GDM1 (cell line): ENCODE results near the gene AFDN.

ENCODE experiments used
- DNase-seq: peaks from one replicate; lab custom pipeline; 2025; lab: John Stamatoyannopoulos, UW

AFDN gene, protein sequence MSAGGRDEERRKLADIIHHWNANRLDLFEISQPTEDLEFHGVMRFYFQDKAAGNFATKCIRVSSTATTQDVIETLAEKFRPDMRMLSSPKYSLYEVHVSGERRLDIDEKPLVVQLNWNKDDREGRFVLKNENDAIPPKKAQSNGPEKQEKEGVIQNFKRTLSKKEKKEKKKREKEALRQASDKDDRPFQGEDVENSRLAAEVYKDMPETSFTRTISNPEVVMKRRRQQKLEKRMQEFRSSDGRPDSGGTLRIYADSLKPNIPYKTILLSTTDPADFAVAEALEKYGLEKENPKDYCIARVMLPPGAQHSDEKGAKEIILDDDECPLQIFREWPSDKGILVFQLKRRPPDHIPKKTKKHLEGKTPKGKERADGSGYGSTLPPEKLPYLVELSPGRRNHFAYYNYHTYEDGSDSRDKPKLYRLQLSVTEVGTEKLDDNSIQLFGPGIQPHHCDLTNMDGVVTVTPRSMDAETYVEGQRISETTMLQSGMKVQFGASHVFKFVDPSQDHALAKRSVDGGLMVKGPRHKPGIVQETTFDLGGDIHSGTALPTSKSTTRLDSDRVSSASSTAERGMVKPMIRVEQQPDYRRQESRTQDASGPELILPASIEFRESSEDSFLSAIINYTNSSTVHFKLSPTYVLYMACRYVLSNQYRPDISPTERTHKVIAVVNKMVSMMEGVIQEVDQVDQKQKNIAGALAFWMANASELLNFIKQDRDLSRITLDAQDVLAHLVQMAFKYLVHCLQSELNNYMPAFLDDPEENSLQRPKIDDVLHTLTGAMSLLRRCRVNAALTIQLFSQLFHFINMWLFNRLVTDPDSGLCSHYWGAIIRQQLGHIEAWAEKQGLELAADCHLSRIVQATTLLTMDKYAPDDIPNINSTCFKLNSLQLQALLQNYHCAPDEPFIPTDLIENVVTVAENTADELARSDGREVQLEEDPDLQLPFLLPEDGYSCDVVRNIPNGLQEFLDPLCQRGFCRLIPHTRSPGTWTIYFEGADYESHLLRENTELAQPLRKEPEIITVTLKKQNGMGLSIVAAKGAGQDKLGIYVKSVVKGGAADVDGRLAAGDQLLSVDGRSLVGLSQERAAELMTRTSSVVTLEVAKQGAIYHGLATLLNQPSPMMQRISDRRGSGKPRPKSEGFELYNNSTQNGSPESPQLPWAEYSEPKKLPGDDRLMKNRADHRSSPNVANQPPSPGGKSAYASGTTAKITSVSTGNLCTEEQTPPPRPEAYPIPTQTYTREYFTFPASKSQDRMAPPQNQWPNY (N-terminal part only)

DNA sequence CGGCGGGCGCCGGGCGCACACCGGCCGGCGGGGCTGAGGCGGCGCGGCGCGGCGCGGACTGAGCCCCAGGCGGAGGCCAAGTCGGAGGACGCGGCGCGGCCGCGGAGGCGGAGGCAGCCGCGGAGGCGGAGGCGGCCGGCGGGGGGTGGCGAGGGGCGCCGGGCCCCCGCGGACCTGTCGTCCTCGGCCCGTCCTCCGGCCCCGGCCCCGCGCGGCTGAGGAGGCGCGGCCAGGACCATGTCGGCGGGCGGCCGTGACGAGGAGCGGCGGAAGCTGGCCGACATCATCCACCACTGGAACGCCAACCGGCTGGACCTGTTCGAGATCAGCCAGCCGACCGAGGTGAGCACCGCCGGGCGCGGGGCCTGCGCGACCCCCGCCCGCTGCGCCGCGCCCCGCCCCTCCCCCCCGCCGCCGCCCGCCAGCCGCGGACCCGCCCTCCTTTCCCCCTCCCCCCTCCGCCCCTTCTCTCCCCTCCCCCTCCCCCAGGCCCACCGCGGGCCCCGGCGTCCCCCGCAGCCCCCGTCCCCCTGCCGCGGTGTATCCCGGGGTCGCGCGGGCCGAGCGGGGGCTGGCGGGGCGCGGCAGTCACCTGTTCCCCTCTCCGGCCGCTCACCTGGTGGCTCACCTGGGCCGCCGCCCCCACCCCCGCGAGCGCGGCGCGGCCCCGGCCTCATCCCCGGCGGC is at the start of gene AFDN:
Gene AFDN (plus strand): TSS at position 16 of the 687 bp plus-strand sequence. CDS start 222 bp downstream, at position 238.
- DNase-seq, result no peak

- DNase-seq, result no peak
Observed at GRCh38 chr6:167778497-167779128, 48.1 kb upstream of the AFDN start.

- DNase-seq, result no peak
Observed at GRCh38 chr6:167779129-167779992, 47.4 kb upstream of the AFDN start.

DNA sequence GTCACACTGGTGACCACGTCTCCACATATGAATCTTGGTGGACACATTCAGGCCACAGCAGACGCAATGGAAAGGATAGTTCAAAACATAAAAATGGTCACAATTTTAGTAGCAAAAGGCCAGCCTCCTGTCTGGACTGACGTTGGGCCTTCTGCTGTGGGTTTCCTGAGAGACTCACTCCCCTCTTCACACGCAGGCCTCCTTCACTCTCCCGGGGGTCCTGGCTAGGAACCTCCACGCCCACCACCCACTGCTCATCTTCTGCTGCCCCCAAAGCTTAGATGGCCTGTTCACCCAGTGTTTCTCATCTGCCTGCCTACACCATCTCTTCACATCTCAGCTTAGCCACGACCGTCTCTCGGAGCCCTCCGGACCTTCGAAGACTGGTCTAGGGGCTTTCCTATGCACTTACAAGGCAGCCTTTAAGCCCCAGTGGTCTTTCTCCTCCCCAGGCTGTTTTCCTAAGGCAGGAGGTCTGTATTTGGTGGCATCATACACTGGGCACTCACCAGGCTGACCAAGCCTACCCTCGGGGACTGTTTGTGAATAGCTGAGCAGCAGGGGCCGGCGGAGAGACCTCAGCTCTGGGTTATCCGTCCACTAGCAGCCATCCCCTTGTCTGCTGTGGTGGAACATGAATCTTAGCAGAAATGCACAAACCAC is 46.6 kb upstream of the AFDN start:
- no peak for DNase-seq

GRCh38 chr6:167781066-167781767 is 45.5 kb upstream of the AFDN start:
- DNase-seq, result no peak

- no peak for DNase-seq
Observed at GRCh38 chr6:167781868-167782267, 44.8 kb upstream of the AFDN start.

GRCh38 chr6:167782698-167783517 is 43.8 kb upstream of the AFDN start:
- no peak for DNase-seq

DNA sequence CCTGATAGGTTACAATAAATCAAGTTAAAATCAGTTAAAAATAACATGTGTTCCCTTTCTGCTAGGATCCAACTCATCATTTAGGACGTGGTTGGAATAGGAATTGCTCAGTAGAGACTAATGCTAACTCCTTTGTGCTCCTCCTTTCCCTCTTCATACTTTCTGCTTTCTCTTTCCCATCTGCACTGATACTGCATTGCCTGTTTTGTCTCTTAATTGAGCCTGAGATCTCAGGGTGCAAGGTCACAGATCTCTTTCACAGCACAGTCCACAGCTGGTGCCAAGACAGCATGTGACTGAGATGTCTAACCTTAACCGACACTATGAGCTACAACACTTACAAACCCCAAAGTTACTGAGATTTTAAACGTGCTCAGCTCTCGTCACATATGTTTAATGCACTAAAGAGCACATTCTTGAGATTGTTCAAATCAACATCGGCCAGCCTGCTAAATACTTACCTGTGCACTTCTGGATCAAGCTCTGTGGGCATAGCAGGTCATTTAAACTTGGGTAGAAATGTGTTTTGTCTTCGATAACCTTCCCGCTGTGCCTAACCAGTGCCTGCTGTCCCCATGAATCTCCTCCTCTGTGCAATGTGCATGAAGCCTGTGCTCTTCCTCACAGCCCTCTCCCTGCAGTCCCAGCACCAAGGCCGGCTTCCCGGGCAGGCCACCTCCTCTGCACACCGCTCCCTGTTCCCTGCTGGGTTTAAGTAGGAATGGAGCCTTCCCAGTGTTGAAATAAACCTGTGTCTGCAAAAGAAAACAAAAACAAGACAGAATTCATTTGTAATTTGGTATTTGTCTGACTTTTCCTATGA is 39.6 kb upstream of the AFDN start:
- no peak for DNase-seq

DNA sequence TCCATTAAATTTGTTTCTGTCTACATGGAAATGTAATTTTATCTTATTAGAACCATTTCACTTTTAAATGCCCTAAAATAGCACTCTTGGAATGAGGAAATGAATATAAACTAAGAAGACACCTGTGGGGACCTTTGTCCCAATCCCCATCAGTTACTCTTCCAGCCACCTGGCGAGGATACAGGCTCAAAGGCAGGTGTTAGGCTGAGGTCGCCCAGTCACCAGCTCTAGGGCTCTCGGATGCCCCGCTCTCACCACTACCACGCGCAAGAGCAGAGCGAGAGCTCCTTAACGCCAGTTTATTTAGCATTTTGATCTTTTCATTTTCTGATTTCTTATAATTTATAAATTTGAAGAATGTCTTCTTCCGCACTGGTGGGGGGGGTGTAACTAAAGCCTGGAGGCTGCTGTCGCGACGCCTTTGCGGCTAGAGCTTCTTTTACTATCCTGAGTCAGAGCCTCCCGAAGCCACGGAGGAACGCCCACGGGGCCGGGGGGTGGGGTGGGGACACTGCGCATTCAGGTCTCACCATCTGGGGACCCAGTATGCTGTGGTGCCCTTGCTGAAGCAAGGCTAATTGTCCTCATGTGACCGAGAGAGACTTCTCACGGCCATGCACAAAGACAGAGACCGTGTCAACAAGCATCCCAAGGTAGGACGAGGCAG is 38.7 kb upstream of the AFDN start:
- no peak for DNase-seq

DNA sequence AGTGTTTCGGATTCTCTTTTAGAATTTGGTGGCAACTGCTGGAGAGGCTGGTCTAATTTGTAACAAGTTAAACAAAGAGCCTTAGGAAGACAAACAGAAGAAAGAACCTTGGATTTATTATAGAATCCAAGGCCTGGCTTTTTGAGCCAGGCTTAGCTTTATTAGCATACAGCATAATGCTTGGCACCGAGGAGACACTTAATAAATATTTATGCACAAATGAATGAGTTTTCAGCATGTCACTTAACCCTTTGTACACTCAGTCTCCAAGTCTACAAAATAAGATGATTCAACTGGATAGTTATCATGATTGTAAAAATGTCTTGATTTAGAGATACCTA is 38.2 kb upstream of the AFDN start:
- no peak for DNase-seq

DNA sequence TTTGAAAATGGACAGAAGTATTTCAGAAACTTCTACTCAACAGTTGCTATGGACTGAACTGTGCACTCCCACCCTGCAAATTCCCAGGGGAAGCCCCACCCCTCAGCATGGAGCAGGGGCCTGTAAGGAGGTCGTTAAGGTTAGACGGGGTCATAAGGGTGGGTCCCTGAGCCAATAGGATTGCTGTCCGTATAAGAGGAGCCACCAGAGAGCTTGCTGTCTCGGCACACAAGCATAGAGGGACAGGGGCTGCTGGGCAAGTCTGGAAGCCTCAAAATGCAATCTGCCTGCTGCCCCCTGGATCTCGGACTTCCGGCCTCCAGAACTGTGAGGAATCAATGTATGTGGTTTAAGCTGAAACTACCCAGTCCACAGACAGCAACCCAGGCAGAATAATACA is 37.4 kb upstream of the AFDN start:
- no peak for DNase-seq

GRCh38 chr6:167791091-167791779 is 35.5 kb upstream of the AFDN start:
- no peak for DNase-seq

DNA sequence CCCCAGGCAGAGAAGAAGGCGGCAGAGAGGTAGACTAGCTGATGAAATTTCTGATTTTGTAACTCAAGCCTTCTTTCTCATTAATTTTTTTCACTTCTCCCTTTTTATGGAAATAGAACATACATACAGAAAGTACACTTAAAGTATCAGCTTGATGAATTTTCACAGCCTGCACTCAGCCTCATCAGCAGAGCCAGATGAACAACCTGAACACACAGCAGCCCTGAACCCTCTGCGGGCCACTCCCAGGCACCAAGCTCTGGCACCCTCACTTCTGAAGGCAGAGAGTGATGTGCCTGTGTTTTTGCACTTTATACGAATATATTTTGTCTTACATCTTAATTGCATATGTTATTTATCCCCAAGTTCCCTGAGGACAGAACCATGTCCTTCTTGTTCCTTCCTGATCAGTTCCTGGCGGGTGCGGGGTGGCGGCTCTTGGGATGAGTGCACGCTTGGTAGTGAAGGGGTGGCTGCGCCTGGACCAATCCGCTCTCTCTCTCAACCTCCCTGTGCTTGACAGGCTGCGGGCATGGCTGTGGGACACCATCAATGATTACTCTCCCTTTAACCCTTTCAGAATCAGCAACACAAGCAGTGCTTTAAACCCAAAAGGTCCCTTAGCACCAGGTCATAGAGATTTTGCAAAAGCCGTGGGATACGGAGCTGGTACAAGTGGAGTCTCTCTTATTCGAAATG is 34.8 kb upstream of the AFDN start:
- no peak for DNase-seq

- DNase-seq, result no peak
Observed at GRCh38 chr6:167793421-167793820, 33.3 kb upstream of the AFDN start.
